CD4-positive, CD25-positive, alpha-beta regulatory T cell (primary cell): ENCODE data around the gene MNAT1. TPM values are rescaled to one million over a fixed set of nuclear protein-coding genes. Genes with fewer than 3 reads are reported as not detected.
A peak's percentile ranks its signal among the peaks of the same experiment; 100 is the strongest.

Experiments
- ATAC-seq, 2 donors: fragments of 150-1000 bp; cut with Tn5 transposase; one replicate each; pipeline ENCODE4 v1.10.0; 2021; ENCODE audit warnings: low read depth in 2 of 2, moderate number of reproducible peaks in 2 of 2, moderate library complexity in 1 of 2
- DNase-seq, 3 donors: peaks; one replicate each; pipeline versions ENCODE4 v3.0.0 to v3.0.0-alpha.2; 2012 to 2022; ENCODE audit warnings: mixed read lengths in 1 of 3
- H3K27ac ChIP-seq: one replicate; pipeline ENCODE4 v1.7.0; 2013; ENCODE audit warnings: mild to moderate bottlenecking, low read length; ENCODE audit not compliant: insufficient read depth, poor library complexity, severe bottlenecking
- H3K27me3 ChIP-seq: one replicate; pipeline ENCODE4 v1.7.0; 2013; ENCODE audit warnings: low read length; ENCODE audit not compliant: control insufficient read depth, insufficient read depth
- H3K36me3 ChIP-seq: one replicate; pipeline ENCODE4 v1.7.0; 2013; ENCODE audit warnings: mild to moderate bottlenecking, low read length, moderate library complexity; ENCODE audit not compliant: control insufficient read depth, insufficient read depth
- H3K4me1 ChIP-seq: 2 replicates; pipeline ENCODE4 v1.7.0; 2013; ENCODE audit warnings: mild to moderate bottlenecking, low read length; ENCODE audit not compliant: insufficient read depth, control insufficient read depth, poor library complexity, severe bottlenecking
- H3K4me3 ChIP-seq: one replicate; pipeline ENCODE4 v1.7.0; 2013; ENCODE audit warnings: low read depth, mild to moderate bottlenecking, low read length, moderate library complexity
- H3K9me3 ChIP-seq, 2 experiments: 1 replicate in 1 of 2; 2 replicates in 1 of 2; pipeline ENCODE4 v1.7.0; 2013; ENCODE audit warnings: low read length in 2 of 2, mild to moderate bottlenecking in 1 of 2, moderate library complexity in 1 of 2; ENCODE audit not compliant: control insufficient read depth in 2 of 2
- H3K27ac Mint-ChIP-seq, 3 donors: one replicate each; pipeline ENCODE4 v1.8.0; 2020 to 2022; ENCODE audit warnings: mild to moderate bottlenecking in 3 of 3, mixed read lengths in 3 of 3, moderate library complexity in 2 of 3
- H3K27me3 Mint-ChIP-seq: one replicate; pipeline ENCODE4 v1.8.0; 2022; ENCODE audit warnings: mild to moderate bottlenecking, mixed read lengths
- H3K36me3 Mint-ChIP-seq: one replicate; pipeline ENCODE4 v1.8.0; 2020; ENCODE audit warnings: mixed read lengths
- H3K4me1 Mint-ChIP-seq, 4 donors: one replicate each; pipeline ENCODE4 v1.8.0; 2020 to 2022; ENCODE audit warnings: mixed read lengths in 4 of 4, mild to moderate bottlenecking in 1 of 4
- H3K4me3 Mint-ChIP-seq, 4 donors: one replicate each; pipeline ENCODE4 v1.8.0; 2020 to 2022; ENCODE audit warnings: mild to moderate bottlenecking in 4 of 4, mixed read lengths in 4 of 4, moderate library complexity in 3 of 4
- H3K9me3 Mint-ChIP-seq, 7 donors: one replicate each; pipeline ENCODE4 v1.8.0; 2020 to 2022; ENCODE audit warnings: mixed read lengths in 7 of 7, mild to moderate bottlenecking in 3 of 7, moderate library complexity in 2 of 7
- polyA plus RNA-seq, 4 donors: library from polyadenylated mRNA; unstranded; fragments of 300-500 nt; fragmentation: Illumina TruSeq; gene quantifications; one replicate each; pipeline ENCODE4 v1.2.3, GENCODE V29; 2021
- total RNA-seq: library from RNA; stranded (reverse); gene quantifications from one replicate; pipeline ENCODE4 v1.2.3, GENCODE V29; 2022

MNAT1 gene
- total and polyA plus RNA-seq, 5 donors from 2014 or later = 12.6 to 22.0 (median 15.9) TPM

DNA sequence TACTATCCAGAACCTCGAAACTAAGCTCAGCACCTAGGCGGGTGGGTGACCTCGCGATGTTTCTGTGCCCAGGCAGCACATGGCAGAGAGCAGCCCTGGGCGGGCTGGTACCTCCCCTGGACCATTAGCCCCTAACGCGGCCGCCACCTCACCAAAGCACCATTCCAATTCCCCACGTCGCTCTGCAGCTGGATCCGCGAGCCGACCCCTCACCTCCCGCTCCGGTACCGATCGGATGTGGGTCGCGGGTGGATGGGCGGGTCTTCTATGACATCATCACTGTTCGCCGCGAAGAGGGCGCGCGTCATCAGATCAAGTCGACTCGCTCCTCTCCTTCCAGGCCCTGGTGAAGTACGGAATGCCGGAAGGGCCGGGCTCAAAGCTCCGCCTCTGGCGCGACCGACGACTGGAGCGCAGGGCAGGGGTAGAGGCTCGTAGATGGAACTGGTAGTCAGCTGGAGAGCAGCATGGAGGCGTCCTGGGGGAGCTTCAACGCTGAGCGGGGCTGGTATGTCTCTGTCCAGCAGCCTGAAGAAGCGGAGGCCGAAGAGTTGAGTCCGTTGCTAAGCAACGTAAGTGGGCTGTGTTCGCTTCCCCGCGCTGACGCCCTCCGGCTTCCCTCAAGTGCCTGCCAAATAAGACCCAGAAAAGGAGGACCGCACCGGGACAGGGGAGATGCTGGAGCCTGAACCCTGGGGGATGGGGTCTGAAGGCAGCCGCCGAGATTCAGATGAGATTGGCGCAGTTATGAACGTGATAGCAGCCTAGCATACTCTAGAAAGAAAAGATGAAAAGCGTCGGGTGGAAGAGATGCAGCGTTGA is 246.5 kb downstream of the MNAT1 start, which contains the start of the genes SLC38A6 and TRMT5:
SLC38A6 (plus strand) TSS at position 435 of the 822 bp plus-strand sequence; CDS start at position 468, 33 bp downstream.
TRMT5 (minus strand) TSS at position 269 of the 822 bp plus-strand sequence; CDS start at position 163, 106 bp downstream.
- Histone ChIP-seq H3K9me3 (no peaks in the 10 kb centered on the region), H3K36me3 (peaks cover 10% of the 10 kb centered on the region), H3K4me3 (peak within 1 kb of the TSS; percentile 90), H3K27ac (peak within 1 kb of the TSS; percentile 92), H3K27me3 (no peaks in the 10 kb centered on the region), H3K4me1 (peaks cover 26% of the 10 kb centered on the region)
- Mint-ChIP-seq H3K4me3 (no peak within 1 kb of the TSS), H3K36me3 (peaks cover 16% of the 10 kb centered on the region), H3K4me1 (peaks cover 15 to 41% (median 29%) of the 10 kb centered on the region in 4 donors), H3K9me3 (no peaks in the 10 kb centered on the region), H3K27me3 (no peaks in the 10 kb centered on the region), H3K27ac (no peak within 1 kb of the TSS)
- DNase-seq (peak; percentile 87 to 94 (median 93)), ATAC-seq (peak; percentile 88 to 93)

DNA sequence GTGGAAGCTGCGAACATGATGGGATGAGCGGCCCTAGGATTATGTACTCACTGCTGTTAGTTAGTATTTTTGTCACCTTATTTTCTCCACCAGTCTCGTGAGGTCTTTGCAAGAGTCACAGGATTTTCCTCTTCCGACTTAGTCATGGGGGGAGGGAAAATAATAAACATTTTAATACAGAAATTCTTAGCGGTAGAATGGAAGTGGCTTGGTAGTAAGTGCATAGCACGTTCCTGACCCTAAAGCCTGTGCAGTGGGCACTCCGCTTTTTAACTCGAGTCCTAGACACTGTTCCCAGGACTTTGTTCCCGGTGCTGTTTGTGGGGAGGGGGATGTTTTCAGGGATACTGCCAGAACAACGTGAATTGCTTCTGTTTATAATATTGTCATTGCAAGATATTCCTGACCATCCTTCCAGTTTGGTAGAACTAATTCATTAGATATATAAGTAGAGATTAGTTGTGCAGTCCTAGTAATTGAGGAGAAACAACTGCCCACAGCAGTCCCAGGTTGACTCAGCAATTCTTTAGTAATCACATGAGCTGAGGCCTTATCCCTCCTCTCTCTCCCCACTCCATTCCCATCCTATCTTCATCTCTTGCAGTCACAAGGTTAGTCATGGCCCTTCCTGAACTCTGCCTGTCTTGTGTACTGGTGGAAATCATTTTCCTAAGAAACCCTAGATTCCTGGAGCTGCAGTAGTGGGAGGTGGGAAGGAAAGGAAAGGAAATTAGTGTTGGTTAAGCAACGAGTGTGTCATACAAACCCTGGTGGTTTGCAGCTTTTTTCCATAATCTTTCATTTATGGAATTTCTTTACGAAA is 247.3 kb downstream of the MNAT1 start:
- peaks cover 10% of the 10 kb centered on the region for H3K36me3 ChIP-seq
- peak in 1 of 3 donors; percentile 17 for DNase-seq
- Mint-ChIP-seq H3K4me3 (no peak overlapping the region), H3K9me3 (no peaks in the 10 kb centered on the region), H3K27ac (no peak overlapping the region), H3K27me3 (no peaks in the 10 kb centered on the region), H3K4me1 (peaks cover 19 to 36% (median 25%) of the 10 kb centered on the region in 4 donors), H3K36me3 (peaks cover 15% of the 10 kb centered on the region)
- peaks cover 26% of the 10 kb centered on the region for H3K4me1 ChIP-seq
- peak overlapping the region; percentile 90 for H3K4me3 ChIP-seq
- ATAC-seq = peak in 1 of 2 donors; percentile 1
- H3K27ac ChIP-seq = peak overlapping the region; percentile 92
- H3K9me3 ChIP-seq = no peaks in the 10 kb centered on the region
- no peaks in the 10 kb centered on the region for H3K27me3 ChIP-seq

DNA sequence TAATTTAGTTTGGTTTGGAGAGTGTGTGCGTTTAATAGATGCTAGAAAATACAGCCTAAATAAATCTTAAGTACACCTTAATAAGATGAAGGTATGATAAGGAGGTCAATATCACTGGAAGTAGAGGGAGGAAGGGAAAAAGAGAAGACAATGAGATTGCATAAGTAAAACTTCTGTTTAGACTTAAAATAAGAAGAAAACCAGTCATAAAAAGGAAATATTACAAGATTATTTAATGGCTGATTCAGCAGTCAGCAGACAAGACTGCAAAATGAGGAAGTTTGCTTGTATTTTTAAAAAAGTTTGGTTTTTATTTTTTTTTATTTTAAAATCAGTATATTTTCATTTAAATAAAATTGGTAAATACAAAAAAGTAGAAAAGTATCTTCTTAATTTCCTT is 249.6 kb downstream of the MNAT1 start:
- Mint-ChIP-seq H3K36me3 (peaks cover 15% of the 10 kb centered on the region), H3K27me3 (no peaks in the 10 kb centered on the region), H3K9me3 (no peaks in the 10 kb centered on the region), H3K4me1 (peaks cover 11 to 17% (median 15%) of the 10 kb centered on the region in 4 donors), H3K27ac (no peak overlapping the region), H3K4me3 (no peak overlapping the region)
- Histone ChIP-seq H3K4me3 (no peak overlapping the region), H3K9me3 (no peaks in the 10 kb centered on the region), H3K36me3 (peaks cover 27% of the 10 kb centered on the region), H3K27me3 (no peaks in the 10 kb centered on the region), H3K4me1 (peaks cover 22% of the 10 kb centered on the region), H3K27ac (no peak overlapping the region)
- DNase-seq = no peak
- ATAC-seq = no peak

DNA sequence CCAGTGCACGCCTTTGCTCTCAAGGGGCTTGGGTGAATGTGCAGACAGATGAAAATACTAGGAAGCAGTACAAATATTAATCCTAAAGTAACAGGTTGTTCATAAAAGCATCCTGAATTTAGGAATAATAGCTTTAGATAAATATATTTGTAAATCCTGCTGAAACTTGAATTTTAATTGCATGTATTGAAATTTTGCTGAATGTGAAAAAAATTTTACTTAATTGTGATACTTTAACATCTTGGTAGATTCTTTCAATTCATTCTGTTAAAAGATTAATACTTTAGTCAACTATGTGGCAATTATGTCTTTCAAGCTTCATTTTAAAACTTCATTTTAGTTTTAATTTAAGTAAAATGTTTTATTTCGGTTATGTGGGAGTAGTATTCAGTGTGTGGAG is 251.9 kb downstream of the MNAT1 start:
- Mint-ChIP-seq H3K36me3 (peaks cover 20% of the 10 kb centered on the region), H3K4me3 (no peak overlapping the region), H3K27me3 (no peaks in the 10 kb centered on the region), H3K27ac (no peak overlapping the region), H3K4me1 (peaks cover 12 to 16% (median 14%) of the 10 kb centered on the region in 4 donors), H3K9me3 (no peaks in the 10 kb centered on the region)
- H3K9me3 ChIP-seq = no peaks in the 10 kb centered on the region
- ATAC-seq = no peak
- no peaks in the 10 kb centered on the region for H3K27me3 ChIP-seq
- H3K4me1 ChIP-seq = peaks cover 10% of the 10 kb centered on the region
- no peak overlapping the region for H3K27ac ChIP-seq
- H3K4me3 ChIP-seq = no peak overlapping the region
- H3K36me3 ChIP-seq = peaks cover 35% of the 10 kb centered on the region
- no peak for DNase-seq

DNA sequence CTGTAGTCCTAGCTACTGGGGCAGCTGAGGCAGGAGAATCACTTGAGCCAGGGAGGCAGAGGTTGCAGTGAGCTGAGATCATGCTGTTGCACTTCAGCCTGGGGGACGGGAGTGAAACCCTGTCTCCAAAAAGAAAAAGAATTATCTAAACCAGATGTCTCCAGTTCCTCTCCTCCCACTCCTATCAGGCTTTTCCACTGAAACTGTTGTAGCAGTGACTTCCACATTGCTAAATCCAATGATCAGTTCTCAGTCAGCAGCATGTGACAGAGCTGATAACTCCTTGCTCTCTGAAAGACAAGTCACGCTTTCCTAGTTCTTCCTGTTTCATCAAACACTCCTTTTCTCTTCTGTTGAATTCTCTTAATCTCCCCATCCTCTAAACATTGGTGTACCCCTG is 255.0 kb downstream of the MNAT1 start:
- peaks cover 32% of the 10 kb centered on the region for H3K36me3 Mint-ChIP-seq
- ATAC-seq (no peak), DNase-seq (no peak)
- no peak overlapping the region for H3K27ac Mint-ChIP-seq
- Histone ChIP-seq H3K9me3 (no peaks in the 10 kb centered on the region), H3K4me1 (no peaks in the 10 kb centered on the region), H3K27ac (no peak overlapping the region), H3K36me3 (peaks cover 40% of the 10 kb centered on the region), H3K27me3 (no peaks in the 10 kb centered on the region), H3K4me3 (no peak overlapping the region)
- no peaks in the 10 kb centered on the region for H3K9me3 Mint-ChIP-seq
- no peaks in the 10 kb centered on the region for H3K27me3 Mint-ChIP-seq
- peaks cover 11 to 16% (median 12%) of the 10 kb centered on the region in 4 donors for H3K4me1 Mint-ChIP-seq
- H3K4me3 Mint-ChIP-seq = no peak overlapping the region

DNA sequence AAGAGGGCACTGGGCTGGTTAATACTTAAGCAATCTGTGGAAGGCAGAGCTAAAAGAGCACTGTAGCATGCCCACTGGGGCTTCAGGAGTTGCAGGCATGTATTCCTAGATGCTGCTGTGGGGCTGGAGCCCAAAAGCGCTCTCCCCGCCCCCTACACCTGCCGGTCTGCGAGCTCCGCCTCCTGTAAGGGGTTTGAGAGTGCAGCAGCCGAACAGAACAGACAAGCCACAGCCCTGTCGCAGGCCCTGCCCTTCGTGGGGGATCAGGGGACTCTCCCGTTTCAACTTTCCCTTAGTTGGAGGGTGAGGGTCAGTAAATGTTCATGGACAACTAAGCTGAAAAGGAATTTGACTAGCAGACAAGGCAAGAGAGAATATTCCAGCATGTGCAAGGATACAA is 264.1 kb downstream of the MNAT1 start:
- no peaks in the 10 kb centered on the region for H3K36me3 ChIP-seq
- no peaks in the 10 kb centered on the region for H3K4me1 ChIP-seq
- H3K27ac ChIP-seq = no peak overlapping the region
- H3K4me3 Mint-ChIP-seq = no peak overlapping the region
- no peaks in the 10 kb centered on the region for H3K27me3 ChIP-seq
- H3K9me3 ChIP-seq = no peaks in the 10 kb centered on the region
- DNase-seq (no peak), ATAC-seq (no peak)
- H3K4me1 Mint-ChIP-seq = no peaks in the 10 kb centered on the region
- no peak overlapping the region for H3K27ac Mint-ChIP-seq
- H3K4me3 ChIP-seq = no peak overlapping the region
- H3K36me3 Mint-ChIP-seq = peaks cover 43% of the 10 kb centered on the region
- H3K9me3 Mint-ChIP-seq = peaks cover 0 to 3% (median 1%) of the 10 kb centered on the region in 7 donors
- H3K27me3 Mint-ChIP-seq = no peaks in the 10 kb centered on the region

DNA sequence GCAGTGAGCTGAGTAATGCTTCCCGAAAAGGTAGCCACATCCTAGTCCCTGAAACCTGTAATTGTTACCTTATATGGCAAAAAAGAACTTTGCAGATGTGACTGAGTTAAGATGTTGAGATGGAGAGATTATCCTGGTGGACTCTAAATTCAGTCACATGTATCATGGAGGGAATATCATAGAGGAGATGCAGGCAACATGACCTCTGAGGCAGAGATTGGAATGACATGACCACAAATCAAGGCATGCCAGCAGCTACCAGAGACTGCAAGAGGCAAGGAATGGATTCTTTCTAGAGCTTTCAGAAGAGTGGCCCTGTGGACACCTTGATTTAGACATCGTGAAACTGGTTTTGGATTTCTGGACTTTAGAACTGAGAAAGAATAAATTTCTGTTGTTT is 265.0 kb downstream of the MNAT1 start:
- peaks cover 48% of the 10 kb centered on the region for H3K36me3 Mint-ChIP-seq
- ATAC-seq = no peak

More for the DNA sequence above, 265.0 kb downstream of the MNAT1 start:
- H3K27ac ChIP-seq = no peak overlapping the region
- DNase-seq = no peak
- no peaks in the 10 kb centered on the region for H3K36me3 ChIP-seq
- H3K4me3 Mint-ChIP-seq = no peak overlapping the region
- H3K9me3 ChIP-seq = no peaks in the 10 kb centered on the region
- H3K27ac Mint-ChIP-seq = no peak overlapping the region
- H3K4me1 ChIP-seq = no peaks in the 10 kb centered on the region
- peaks cover 0 to 9% (median 2%) of the 10 kb centered on the region in 7 donors for H3K9me3 Mint-ChIP-seq
- no peak overlapping the region for H3K4me3 ChIP-seq
- no peaks in the 10 kb centered on the region for H3K27me3 Mint-ChIP-seq
- no peaks in the 10 kb centered on the region for H3K4me1 Mint-ChIP-seq
- H3K27me3 ChIP-seq = no peaks in the 10 kb centered on the region
